ENCODE data around the gene RUVBL2.
A peak's percentile ranks its signal among the peaks of the same experiment; 100 is the strongest.
"Not testable (repeated sequence)": the region's sequence is repeated elsewhere in the genome, so short reads cannot be mapped to it uniquely, and the experiment has no call there.

RUVBL2 gene

DNA sequence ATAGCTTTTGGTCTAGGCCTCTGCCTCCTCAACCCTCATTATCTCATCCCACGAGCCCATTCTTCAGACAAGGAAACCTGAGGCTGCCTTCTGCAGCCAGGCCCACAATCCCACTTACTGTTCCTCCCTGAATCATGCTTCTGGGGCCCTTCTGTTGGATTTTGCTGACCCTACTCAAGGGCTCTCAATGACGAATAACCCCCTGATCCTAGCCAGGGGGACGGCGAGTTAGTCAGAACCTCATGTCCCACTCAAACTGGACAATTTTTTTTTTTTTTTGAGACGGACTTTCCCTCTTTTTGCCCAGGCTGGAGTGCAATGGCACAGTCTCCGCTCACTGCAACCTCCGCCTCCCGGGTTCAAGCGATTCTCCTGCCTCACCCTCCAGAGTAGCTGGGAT, 28.4 kb downstream of the RUVBL2 start:
- no peak for DNase-seq (ENCODE audit: insufficient read length, low spot score)
- no peak for FAIRE-seq
- no peak for TF ChIP-seq POLR2A (IDR thresholded peaks at IDR 0.05; ENCODE audit: low read depth, low read length)

DNA sequence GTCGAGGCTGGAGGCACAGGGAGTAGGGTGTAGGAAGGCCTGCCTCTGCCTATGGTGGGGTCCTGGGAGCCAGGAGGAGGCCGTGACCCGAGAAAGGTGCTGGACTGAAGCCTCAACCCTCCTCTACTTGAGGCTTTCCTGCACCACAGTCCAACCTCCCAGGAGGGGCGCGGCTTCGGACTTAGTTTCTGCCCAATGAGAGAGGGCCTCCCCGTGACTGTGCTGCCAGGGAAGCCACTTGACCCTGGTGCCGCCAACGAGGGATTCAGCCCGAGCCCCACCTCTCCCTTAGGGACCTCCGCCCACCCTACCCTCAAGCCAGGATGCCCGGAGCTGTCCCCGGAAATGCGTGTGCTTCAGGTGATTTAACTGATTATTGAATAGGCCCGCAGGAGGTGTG, 30.5 kb downstream of the RUVBL2 start, which contains the start of gene CGB3:
Gene CGB3, minus strand, starts transcription at position 101 of the 400 bp plus-strand sequence. CDS start 362 bp downstream, outside the sequence.
- not testable (repeated sequence) for FAIRE-seq; DNase-seq (ENCODE audit: insufficient read length, low spot score)

DNA sequence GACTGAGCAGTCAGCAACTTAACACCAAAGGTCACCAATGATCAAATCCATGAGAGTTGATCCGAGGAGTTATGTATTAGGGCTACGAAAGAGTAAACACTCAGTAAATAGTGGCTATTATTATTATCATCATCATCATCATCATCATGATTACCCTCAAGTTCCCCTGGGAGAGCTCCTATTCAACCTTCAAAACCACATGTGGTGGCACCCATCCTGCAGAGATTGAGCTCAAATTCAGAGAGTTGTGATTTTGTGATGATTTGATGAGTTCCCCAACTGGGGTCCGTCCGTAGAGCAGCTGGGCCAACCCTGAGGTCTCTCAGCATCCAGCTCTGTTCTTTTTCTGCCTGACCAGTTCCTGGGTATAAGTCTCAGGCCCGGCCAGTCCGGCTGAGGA, 31.4 kb downstream of the RUVBL2 start:
- not testable (repeated sequence) for DNase-seq (ENCODE audit: insufficient read length, low spot score); FAIRE-seq

DNA sequence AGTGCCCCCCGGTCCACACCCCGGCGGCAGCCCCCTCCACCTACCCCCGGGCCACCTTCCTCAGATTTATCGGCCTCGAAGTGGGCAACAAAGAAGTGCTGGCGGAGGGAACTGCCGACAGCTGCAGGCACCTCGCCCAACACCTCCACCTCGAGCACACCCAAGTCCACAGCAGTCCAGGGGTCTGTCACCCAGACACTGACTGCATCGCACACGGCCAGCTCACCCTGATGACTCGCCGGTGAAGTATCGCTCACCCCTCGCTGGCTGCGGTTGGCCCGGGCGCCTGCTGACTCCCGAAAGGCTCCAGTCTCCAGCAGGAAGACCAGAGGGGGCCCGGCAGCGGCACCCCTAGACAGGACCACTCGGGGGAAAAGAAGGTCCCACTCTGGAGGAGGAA, 31.9 kb downstream of the RUVBL2 start:
- DNase-seq (ENCODE audit: insufficient read length, low spot score): not testable (repeated sequence)
- peak; percentile 50 for FAIRE-seq

DNA sequence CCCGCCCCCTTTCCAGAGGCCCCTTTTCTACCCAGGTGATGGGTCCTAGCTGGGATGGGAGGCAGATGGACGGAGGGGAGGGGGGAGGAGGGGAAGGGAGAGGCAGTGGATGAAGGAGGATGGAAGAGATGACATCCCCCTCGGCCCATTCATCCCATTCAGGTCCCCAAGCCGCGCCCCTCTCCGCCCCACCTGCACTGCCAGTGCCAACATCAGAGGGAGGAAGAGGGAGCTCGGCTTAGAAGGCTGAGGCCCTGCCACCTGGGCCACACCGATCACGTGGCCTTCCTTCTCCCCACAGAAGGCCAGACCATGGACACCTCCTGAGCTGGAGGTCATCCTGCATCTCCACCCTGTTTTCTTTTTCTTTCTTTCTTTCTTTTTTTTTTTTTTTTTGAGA, 35.0 kb downstream of the RUVBL2 start:
- not testable (repeated sequence) for FAIRE-seq; DNase-seq (ENCODE audit: insufficient read length, low spot score)

DNA sequence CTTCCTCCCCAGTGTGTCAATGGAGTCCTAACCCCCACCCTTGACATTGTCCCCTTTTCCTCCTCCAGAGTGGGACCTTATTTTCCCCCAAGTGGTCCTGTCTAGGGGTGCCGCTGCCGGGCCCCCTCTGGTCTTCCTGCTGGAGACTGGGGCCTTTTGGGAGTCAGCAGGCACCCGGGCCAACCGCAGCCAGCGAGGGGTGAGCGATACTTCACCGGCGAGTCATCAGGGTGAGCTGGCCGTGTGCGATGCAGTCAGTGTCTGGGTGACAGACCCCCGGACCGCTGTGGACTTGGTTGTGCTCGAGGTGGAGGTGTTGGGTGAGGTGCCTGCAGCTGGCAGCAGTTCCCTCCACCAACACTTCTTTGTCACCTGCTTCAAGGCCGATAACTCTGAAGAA, 36.1 kb downstream of the RUVBL2 start:
- DNase-seq (ENCODE audit: insufficient read length, low spot score); FAIRE-seq: not testable (repeated sequence)

DNA sequence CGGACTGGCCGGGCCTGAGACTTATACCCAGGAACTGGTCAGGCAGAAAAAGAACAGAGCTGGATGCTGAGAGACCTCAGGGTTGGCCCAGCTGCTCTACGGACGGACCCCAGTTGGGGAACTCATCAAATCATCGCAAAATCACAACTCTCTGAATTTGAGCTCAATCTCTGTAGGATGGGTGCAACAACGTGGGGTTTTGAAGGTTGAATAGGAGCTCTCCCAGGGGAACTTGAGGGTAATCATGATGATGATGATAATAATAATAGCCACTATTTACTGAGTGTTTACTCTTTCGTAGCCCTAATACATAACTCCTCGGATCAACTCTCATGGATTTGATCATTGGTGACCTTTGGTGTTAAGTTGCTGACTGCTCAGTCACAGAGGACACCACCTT, 36.6 kb downstream of the RUVBL2 start:
- DNase-seq (ENCODE audit: insufficient read length, low spot score); FAIRE-seq: not testable (repeated sequence)

DNA sequence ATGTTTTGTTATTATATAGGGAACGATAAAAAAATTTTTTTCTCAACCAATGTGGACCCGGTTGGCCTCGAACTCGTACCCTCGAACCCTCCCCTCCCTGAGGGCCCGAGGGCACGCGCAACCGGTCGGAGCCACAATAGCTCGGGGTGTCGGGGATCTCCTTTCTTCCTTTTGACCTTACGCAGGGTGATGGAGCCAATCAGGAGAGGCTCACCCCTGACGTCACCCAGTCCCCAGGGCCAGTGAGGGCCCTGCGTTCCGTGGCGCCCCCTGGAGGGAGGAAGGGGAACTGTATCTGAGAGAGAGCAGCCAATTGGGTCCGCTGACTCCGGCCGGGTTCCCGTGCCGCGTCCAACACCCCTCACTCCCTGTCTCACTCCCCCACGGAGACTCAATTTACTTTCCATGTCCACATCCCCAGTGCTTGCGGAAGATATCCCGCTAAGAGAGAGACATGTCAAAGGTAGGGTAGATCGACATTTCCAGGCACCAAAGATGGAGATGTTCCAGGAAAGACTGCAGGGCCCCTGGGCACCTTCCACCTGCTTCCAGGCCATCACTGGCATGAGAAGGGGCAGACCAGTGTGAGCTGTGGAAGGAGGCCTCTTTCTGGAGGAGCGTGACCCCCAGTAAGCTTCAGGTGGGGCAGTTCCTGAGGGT, 38.1 kb downstream of the RUVBL2 start, which contains the start of gene CGB2:
Gene CGB2, plus strand, starts transcription at position 249 of the 660 bp plus-strand sequence. Its CDS starts 206 bp downstream, at position 455.
- not testable (repeated sequence) for DNase-seq (ENCODE audit: insufficient read length, low spot score); FAIRE-seq

DNA sequence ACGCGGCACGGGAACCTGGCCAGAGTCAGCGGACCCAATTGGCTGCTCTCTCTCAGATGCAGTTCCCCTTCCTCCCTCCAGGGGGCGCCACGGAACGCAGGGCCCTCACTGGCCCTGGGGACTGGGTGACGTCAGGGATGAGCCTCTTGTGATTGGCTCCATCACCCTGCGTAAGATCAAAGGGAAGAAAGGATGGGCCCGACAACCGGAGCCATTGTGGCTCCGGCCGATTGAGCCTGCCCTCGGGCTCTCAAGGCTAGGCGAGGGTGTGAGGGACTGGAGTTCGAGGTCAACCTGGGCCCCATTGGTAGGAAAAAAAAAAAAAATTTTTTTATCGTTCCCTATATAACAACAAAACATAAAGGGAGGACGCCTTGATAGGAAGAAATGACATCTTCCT, 43.1 kb downstream of the RUVBL2 start, which contains the start of gene CGB1:
Gene CGB1, minus strand, starts transcription at position 81 of the 400 bp plus-strand sequence. CDS start 184 bp downstream, outside the sequence.
- not testable (repeated sequence) for DNase-seq (ENCODE audit: insufficient read length, low spot score); FAIRE-seq

DNA sequence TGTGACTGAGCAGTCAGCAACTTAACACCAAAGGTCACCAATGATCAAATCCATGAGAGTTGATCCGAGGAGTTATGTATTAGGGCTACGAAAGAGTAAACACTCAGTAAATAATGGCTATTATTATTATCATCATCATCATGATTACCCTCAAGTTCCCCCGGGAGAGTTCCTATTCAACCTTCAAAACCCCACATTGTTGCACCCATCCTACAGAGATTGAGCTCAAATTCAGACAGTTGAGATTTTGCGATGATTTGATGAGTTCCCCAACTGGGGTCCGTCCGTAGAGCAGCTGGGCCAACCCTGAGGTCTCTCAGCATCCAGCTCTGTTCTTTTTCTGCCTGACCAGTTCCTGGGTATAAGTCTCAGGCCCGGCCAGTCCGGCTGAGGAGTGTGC, 44.4 kb downstream of the RUVBL2 start:
- FAIRE-seq; DNase-seq (ENCODE audit: insufficient read length, low spot score): not testable (repeated sequence)

DNA sequence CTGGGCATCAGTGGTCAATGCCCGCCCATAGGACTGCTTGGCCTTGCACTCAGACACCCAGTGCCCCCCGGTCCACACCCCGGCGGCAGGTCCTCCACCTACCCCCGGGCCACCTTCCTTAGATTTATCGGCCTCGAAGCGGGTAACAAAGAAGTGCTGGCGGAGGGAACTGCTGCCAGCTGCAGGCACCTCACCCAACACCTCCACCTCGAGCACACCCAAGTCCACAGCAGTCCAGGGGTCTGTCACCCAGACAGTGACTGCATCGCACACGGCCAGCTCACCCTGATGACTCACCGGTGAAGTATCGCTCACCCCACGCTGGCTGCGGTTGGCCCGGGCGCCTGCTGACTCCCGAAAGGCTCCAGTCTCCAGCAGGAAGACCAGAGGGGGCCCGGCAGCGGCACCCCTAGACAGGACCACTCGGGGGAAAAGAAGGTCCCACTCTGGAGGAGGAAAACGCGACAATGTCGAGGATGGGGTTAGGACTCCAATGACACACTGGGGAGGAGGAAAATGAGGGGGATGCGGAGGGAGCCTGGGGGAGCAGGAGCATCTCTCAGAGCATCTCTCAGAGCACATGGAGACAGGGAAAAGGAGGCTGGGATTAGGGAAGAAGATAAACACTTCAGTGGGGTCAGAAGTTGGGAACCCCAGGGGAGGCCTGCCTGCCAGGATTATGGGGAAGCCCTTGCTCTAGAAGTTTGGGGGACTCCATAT, 45.0 kb downstream of the RUVBL2 start:
- FAIRE-seq; DNase-seq (ENCODE audit: insufficient read length, low spot score): not testable (repeated sequence)

DNA sequence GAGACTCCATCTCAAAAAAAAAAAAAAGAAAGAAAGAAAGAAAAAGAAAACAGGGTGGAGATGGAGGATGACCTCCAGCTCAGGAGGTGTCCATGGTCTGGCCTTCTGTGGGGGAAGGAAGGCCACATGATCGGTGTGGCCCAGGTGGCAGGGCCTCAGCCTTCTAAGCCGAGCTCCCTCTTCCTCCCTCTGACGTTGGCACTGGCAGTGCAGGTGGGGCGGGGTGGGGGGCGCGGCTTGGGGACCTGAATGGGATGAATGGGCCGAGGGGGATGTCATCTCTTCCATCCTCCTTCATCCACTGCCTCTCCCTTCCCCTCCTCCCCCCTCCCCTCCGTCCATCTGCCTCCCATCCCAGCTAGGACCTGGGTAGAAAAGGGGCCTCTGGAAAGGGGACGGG, 46.0 kb downstream of the RUVBL2 start:
- not testable (repeated sequence) for FAIRE-seq; DNase-seq (ENCODE audit: insufficient read length, low spot score)

DNA sequence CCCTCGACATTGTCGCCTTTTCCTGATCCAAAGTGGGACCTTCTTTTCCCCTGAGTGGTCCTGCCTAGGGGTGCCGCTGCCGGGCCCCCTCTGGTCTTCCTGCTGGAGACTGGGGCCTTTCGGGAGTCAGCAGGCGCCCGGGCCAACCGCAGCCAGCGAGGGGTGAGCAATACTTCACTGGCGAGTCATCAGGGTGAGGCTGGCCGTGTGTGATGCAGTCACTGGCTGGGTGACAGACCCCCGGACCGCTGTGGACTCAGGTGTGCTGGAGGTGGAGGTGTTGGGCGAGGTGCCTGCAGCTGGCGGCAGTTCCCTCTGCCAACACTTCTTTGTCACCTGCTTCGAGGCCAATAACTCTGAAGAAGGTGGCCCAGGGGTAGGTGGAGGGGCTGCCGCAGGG, 48.5 kb downstream of the RUVBL2 start:
- no peak for TF ChIP-seq POLR2A (IDR thresholded peaks at IDR 0.05; ENCODE audit: low read depth, low read length)
- no peak for FAIRE-seq
- DNase-seq (ENCODE audit: insufficient read length, low spot score): no peak

DNA sequence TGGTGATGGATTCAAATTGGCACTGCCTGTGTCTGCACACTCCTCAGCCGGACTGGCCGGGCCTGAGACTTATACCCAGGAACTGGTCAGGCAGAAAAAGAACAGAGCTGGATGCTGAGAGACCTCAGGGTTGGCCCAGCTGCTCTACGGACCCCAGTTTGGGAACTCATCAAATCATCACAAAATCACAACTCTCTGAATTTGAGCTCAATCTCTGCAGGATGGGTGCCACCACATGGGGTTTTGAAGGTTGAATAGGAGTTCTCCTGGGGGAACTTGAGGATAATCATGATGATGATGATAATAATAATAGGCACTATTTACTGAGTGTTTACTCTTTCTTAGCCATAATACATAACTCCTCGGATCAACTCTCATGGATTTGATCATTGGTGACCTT, 49.0 kb downstream of the RUVBL2 start:
- DNase-seq (ENCODE audit: insufficient read length, low spot score); FAIRE-seq: not testable (repeated sequence)

DNA sequence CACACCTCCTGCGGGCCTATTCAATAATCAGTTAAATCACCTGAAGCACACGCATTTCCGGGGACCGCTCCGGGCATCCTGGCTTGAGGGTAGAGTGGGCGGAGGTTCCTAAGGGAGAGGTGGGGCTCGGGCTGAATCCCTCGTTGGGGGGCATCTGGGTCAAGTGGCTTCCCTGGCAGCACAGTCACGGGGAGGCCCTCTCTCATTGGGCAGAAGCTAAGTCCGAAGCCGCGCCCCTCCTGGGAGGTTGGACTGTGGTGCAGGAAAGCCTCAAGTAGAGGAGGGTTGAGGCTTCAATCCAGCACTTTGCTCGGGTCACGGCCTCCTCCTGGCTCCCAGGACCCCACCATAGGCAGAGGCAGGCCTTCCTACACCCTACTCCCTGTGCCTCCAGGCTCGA, 49.9 kb downstream of the RUVBL2 start, which contains the start of gene CGB5:
Gene CGB5, plus strand, starts transcription at position 301 of the 400 bp plus-strand sequence. CDS start 362 bp downstream, outside the sequence.
- not testable (repeated sequence) for FAIRE-seq; DNase-seq (ENCODE audit: insufficient read length, low spot score)

DNA sequence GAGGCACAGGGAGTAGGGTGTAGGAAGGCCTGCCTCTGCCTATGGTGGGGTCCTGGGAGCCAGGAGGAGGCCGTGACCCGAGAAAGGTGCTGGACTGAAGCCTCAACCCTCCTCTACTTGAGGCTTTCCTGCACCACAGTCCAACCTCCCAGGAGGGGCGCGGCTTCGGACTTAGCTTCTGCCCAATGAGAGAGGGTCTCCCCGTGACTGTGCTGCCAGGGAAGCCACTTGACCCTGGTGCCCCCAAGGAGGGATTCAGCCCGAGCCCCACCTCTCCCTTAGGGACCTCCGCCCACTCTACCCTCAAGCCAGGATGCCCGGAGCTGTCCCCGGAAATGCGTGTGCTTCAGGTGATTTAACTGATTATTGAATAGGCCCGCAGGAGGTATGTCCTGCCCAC, 55.3 kb downstream of the RUVBL2 start, which contains the start of gene CGB8:
Gene CGB8, minus strand, starts transcription at position 101 of the 400 bp plus-strand sequence. CDS start 372 bp downstream, outside the sequence.
- DNase-seq (ENCODE audit: insufficient read length, low spot score); FAIRE-seq: not testable (repeated sequence)

DNA sequence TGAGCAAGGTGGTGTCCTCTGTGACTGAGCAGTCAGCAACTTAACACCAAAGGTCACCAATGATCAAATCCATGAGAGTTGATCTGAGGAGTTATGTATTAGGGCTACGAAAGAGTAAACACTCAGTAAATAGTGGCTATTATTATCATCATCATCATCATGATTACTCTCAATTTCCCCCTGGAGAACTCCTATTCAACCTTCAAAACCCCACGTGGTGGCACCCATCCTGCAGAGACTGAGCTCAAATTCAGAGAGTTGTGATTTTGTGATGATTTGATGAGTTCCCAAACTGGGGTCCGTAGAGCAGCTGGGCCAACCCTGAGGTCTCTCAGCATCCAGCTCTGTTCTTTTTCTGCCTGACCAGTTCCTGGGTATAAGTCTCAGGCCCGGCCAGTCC, 56.1 kb downstream of the RUVBL2 start:
- not testable (repeated sequence) for DNase-seq (ENCODE audit: insufficient read length, low spot score); FAIRE-seq

DNA sequence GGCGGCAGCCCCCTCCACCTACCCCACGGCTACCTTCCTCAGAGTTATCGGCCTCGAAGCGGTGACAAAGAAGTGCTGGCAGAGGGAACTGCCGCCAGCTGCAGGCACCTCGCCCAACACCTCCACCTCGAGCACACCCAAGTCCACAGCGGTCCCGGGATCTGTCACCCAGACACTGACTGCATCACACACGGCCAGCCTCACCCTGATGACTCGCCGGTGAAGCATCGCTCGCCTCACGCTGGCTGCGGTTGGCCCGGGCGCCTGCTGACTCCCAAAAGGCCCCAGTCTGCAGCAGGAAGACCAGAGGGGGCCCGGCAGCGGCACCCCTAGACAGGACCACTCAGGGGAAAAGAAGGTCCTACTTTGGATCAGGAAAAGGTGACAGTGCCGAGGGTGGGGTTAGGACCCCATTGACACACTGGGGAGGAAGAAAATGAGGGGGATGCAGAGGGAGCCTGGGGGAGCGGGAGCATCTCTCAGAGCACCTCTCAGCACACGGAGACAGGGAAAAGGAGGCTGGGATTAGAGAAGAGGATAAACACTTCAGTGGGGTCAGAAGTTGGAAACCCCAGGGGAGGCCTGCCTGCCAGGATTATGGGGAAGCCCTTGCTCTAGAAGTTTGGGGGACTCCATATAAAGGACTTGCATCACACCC, 56.8 kb downstream of the RUVBL2 start:
- not testable (repeated sequence) for DNase-seq (ENCODE audit: insufficient read length, low spot score)
- peak; percentile 62 for FAIRE-seq

All from H54 (cell line).